ENCODE measurements around the gene CHSY1.

Gene CHSY1

DNA sequence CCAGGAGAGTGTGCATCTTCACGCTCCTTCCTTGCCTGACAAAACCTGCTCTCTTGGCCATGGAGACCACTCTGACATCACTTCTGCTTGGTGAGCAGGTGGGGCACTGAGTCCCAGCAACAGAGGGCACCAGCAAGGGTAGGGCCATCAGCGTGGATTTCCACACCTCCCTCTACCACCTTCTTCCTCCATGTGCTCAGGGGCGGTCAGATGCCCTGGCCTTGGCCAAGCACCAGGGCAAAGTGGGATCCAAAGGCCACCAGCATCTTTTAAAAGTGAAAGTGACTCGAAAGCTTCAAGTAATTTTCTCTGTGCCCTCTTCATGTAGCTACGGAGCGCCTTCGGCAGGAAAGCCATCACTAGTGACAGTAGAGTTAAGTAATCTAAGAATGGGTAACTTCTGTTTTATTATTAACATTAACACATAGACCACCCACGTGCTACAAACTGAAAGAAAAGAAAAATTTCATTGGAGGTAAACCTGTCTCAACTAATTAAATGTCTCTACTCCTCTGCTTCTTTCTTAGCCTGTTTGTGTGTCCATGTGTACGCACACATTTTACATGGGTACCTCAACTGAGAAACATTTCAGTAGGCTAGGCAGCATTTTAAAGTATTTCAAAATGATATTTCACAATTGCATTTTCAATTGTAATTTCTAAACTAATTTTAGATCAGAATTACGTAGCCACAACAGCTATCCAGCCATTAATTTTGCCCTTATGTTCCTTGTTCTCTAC is 57.9 kb downstream of the CHSY1 start:
- peak overlapping the region; percentile 53 for H3K4me3 ChIP-seq (ENCODE audit: low read length)
- peak; percentile 61 for DNase-seq (ENCODE audit: low read depth)
- no peak for TF ChIP-seq CTCF (conservative IDR thresholded peaks at IDR 0.05; ENCODE audit: low read length)

- peak; percentile 77 for DNase-seq (ENCODE audit: low read depth)
- TF ChIP-seq CTCF (conservative IDR thresholded peaks at IDR 0.05; ENCODE audit: low read length): no peak
- H3K4me3 ChIP-seq (ENCODE audit: low read length): peak overlapping the region; percentile 53
Measured at GRCh38 chr15:101193120-101193644, 58.7 kb downstream of the CHSY1 start.

GRCh38 chr15:101192081-101192480 is 59.8 kb downstream of the CHSY1 start:
- TF ChIP-seq CTCF (conservative IDR thresholded peaks at IDR 0.05; ENCODE audit: low read length): no peak
- DNase-seq (ENCODE audit: low read depth): no peak
- no peak overlapping the region for H3K4me3 ChIP-seq (ENCODE audit: low read length)

DNA sequence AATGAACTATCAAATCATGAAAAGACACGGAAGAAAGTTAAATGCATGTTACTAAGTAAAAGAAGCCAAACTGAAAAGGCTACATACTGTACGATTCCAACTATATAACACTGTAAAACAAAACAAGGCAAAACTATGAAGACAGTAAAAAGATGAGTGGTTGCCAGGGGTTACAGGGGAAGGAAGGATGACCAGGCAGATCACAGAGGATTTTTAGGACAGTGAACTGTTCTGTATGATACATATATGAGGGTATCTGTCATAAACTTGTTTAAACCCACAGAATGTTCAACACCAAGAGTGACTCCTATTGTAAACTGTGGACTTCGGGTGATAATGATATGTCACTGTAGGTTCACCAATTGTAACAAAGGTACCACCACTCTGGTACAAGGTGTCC is 60.6 kb downstream of the CHSY1 start:
- no peak for DNase-seq (ENCODE audit: low read depth)
- TF ChIP-seq CTCF (conservative IDR thresholded peaks at IDR 0.05; ENCODE audit: low read length): no peak
- H3K4me3 ChIP-seq (ENCODE audit: low read length): no peak overlapping the region

DNA sequence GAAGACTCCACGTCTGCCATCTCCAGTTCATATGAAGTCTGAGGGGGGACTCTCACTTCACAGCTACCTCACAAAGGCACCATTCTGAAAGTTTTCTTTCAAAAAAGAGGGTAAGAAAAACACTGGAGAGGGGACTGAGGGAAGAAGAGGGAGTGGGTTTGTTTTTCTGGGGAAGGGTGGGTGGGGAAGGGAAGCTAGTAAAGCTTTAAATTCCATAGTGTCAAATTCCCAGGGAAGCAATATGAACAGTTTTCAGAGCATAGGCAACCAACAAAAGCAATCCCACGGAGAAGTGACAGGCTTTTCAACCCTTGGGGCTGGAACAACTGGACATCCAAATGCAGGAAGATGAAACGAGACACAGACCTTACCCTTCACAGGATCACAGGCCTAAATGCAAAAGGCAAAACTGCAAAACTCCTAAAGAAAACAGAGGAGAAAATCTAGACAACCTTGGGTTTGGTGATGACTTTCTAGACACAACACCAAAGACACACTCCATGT is 61.7 kb downstream of the CHSY1 start:
- TF ChIP-seq CTCF (conservative IDR thresholded peaks at IDR 0.05; ENCODE audit: low read length): no peak
- H3K4me3 ChIP-seq (ENCODE audit: low read length): no peak overlapping the region
- no peak for DNase-seq (ENCODE audit: low read depth)

DNA sequence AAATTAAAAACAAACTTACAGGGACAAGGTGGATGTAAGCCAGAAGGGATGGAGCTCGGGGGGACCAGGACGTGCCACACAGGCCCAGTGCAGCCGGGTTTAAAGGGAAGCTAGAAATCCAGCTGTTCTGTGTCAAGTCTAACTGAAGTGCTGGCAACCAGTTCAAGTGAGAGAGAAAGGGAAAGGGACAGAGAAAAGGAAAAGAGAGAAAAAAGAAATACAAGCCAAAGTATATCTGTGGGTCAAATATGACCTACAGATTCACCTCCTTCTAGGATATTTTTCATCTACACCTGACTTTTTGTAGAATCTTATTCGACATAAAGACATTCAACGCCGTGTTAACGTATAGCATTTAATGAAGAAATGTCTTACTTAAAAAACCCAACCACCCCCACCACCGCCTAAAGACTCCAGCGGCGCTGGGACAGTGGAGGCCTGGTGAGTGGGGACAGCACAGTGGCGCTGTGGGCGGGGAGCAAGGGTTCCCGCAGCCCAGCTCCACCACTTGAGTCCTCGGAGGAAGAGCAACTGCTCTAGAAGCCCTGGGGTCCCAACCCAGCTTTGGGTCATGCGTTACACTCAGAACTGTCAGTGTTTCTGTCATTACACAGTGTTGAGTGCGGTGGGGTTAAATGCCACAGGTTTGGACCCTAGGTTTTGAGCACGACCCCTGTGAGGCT is 62.3 kb downstream of the CHSY1 start:
- peak overlapping the region; percentile 48 for H3K4me3 ChIP-seq (ENCODE audit: low read length)
- no peak for DNase-seq (ENCODE audit: low read depth)
- no peak for TF ChIP-seq CTCF (conservative IDR thresholded peaks at IDR 0.05; ENCODE audit: low read length)
